Mesodermal cell (in vitro differentiated cells): ENCODE data around the gene NBL1.

Experiments
- H3K27ac ChIP-seq: 2 replicates; pipeline ENCODE4 v1.7.0; 2013; ENCODE audit warnings: mild to moderate bottlenecking, low read depth, low read length, moderate library complexity; ENCODE audit not compliant: severe bottlenecking
- H3K36me3 ChIP-seq: 2 replicates; pipeline ENCODE4 v1.7.1; 2013; ENCODE audit warnings: mild to moderate bottlenecking, low read length, moderate library complexity; ENCODE audit not compliant: control insufficient read depth, insufficient read depth
- H3K4me1 ChIP-seq: one replicate; pipeline ENCODE4 v1.7.1; 2013; ENCODE audit warnings: mild to moderate bottlenecking, low read length; ENCODE audit not compliant: insufficient read depth, control insufficient read depth, poor library complexity, severe bottlenecking
- H3K4me3 ChIP-seq: 2 replicates; pipeline ENCODE4 v1.7.0; 2013; ENCODE audit warnings: low read length, control low read depth, mild to moderate bottlenecking; ENCODE audit not compliant: insufficient read depth, poor library complexity, severe bottlenecking; ENCODE audit errors: extremely low read depth
- H3K9me3 ChIP-seq: 2 replicates; pipeline ENCODE4 v1.7.1; 2013; ENCODE audit warnings: mild to moderate bottlenecking, low read length, moderate library complexity; ENCODE audit not compliant: control insufficient read depth
- WGBS, 2 experiments: methylation state at CpG; one replicate each; pipeline ENCODE4 v1.1.5; 2013; ENCODE audit warnings: missing lambda C conversion rate in 2 of 2; ENCODE audit not compliant: insufficient coverage in 2 of 2; 5-methylcytosine and 5-hydroxymethylcytosine counted together

The NBL1 gene

GRCh38 chr1:19700079-19700777, 56.1 kb downstream of the NBL1 start:
- 85 to 92% methylated on average over 12 to 14 of the region's 14 CpGs for WGBS, 2 experiments
- H3K9me3 ChIP-seq, result no peaks in the 10 kb centered on the region

GRCh38 chr1:19703280-19703679, 59.2 kb downstream of the NBL1 start:
- no peak overlapping the region for H3K4me3 ChIP-seq
- H3K27ac ChIP-seq, result no peak overlapping the region
- WGBS, 2 experiments, result 86 to 92% methylated on average over 2 of the region's 3 CpGs
- H3K36me3 ChIP-seq, result no peaks in the 10 kb centered on the region
- no peaks in the 10 kb centered on the region for H3K9me3 ChIP-seq
- H3K4me1 ChIP-seq, result no peaks in the 10 kb centered on the region

More at GRCh38 chr1:19700079-19700777, 56.1 kb downstream of the NBL1 start:
- H3K27ac ChIP-seq, result no peak overlapping the region
- no peak overlapping the region for H3K4me3 ChIP-seq
- H3K4me1 ChIP-seq, result no peaks in the 10 kb centered on the region
- no peaks in the 10 kb centered on the region for H3K36me3 ChIP-seq

GRCh38 chr1:19704247-19705113, 60.4 kb downstream of the NBL1 start:
- Histone ChIP-seq H3K9me3 (no peaks in the 10 kb centered on the region), H3K36me3 (no peaks in the 10 kb centered on the region), H3K4me1 (no peaks in the 10 kb centered on the region), H3K27ac (no peak overlapping the region), H3K4me3 (no peak overlapping the region)
- WGBS, 2 experiments, result 18% methylated on average over 18 to 19 of the region's 19 CpGs

- no peaks in the 10 kb centered on the region for H3K4me1 ChIP-seq
- 85 to 100% methylated on average over 2 to 3 of the region's 4 CpGs for WGBS, 2 experiments
- no peak overlapping the region for H3K4me3 ChIP-seq
- H3K27ac ChIP-seq, result no peak overlapping the region
- no peaks in the 10 kb centered on the region for H3K9me3 ChIP-seq
- no peaks in the 10 kb centered on the region for H3K36me3 ChIP-seq
Observed at GRCh38 chr1:19705464-19705863, 61.4 kb downstream of the NBL1 start.

GRCh38 chr1:19706136-19706535, 62.0 kb downstream of the NBL1 start:
- H3K36me3 ChIP-seq, result no peaks in the 10 kb centered on the region
- 86 to 100% methylated on average over 1 of the region's 4 CpGs for WGBS, 2 experiments
- no peaks in the 10 kb centered on the region for H3K9me3 ChIP-seq
- H3K4me1 ChIP-seq, result no peaks in the 10 kb centered on the region
- no peak overlapping the region for H3K4me3 ChIP-seq
- no peak overlapping the region for H3K27ac ChIP-seq
